Nephron progenitor cell (in vitro differentiated cells): Measurements from ENCODE around the gene RPL38.
"Not testable (repeated sequence)": the region's sequence is repeated elsewhere in the genome, so short reads cannot be mapped to it uniquely, and the experiment has no call there.

ENCODE experiments used
- DNase-seq: peaks from one replicate; pipeline ENCODE4 v3.0.0; 2021
- H3K27ac Mint-ChIP-seq: 2 replicates; pipeline ENCODE4 v1.8.0; 2021; ENCODE audit warnings: mild to moderate bottlenecking, moderate library complexity, mixed read lengths
- H3K27me3 Mint-ChIP-seq: 2 replicates; pipeline ENCODE4 v1.8.0; 2021; ENCODE audit warnings: mild to moderate bottlenecking, low read depth, mixed read lengths; ENCODE audit not compliant: poor library complexity
- H3K36me3 Mint-ChIP-seq: 2 replicates; pipeline ENCODE4 v1.8.0; 2021; ENCODE audit warnings: low read depth, mixed read lengths
- H3K4me1 Mint-ChIP-seq: 2 replicates; pipeline ENCODE4 v1.8.0; 2021; ENCODE audit warnings: mixed read lengths
- H3K4me3 Mint-ChIP-seq: 2 replicates; pipeline ENCODE4 v1.8.0; 2021; ENCODE audit warnings: mild to moderate bottlenecking, moderate library complexity, mixed read lengths
- H3K9me3 Mint-ChIP-seq: 2 replicates; pipeline ENCODE4 v1.8.0; 2021; ENCODE audit warnings: mild to moderate bottlenecking, moderate library complexity, mixed read lengths
- CTCF ChIP-seq: fragments of 200-600 bp; sonication (generic); IDR thresholded peaks from 2 replicates; pipeline ENCODE4 v1.5.0; 2021; ENCODE audit warnings: antibody characterized with exemption

The RPL38 gene

DNA sequence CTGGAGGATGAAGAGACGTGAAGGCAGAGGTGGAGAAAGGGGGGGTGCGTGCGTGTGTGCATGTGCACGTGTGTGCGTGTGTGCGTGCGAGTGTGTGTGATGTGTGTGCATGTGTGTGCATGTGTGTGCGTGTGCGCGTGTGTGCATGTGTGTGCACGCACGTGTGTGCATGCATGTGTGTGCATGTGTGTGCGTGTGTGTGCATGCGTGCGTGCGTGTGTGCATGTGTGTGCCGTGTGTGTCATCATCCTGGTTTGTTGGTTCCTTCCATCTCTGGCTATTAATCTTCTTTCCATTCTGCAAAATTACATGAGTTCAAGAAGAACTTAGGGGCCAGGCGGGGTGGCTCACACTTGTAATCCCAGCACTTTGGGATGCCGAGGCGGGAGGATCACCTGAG is 17.0 kb upstream of the RPL38 start:
- peaks cover 20% of the 10 kb centered on the region for H3K27me3 Mint-ChIP-seq
- no peaks in the 10 kb centered on the region for H3K9me3 Mint-ChIP-seq
- DNase-seq, result no peak
- no peak overlapping the region for H3K4me3 Mint-ChIP-seq
- H3K4me1 Mint-ChIP-seq, result peaks cover 57% of the 10 kb centered on the region
- TF ChIP-seq CTCF, result no peak
- no peak overlapping the region for H3K27ac Mint-ChIP-seq
- H3K36me3 Mint-ChIP-seq, result no peaks in the 10 kb centered on the region

- H3K36me3 Mint-ChIP-seq, result no peaks in the 10 kb centered on the region
- H3K27me3 Mint-ChIP-seq, result peaks cover 11% of the 10 kb centered on the region
- TF ChIP-seq CTCF, result no peak
- H3K9me3 Mint-ChIP-seq, result no peaks in the 10 kb centered on the region
- no peak overlapping the region for H3K4me3 Mint-ChIP-seq
- peak overlapping the region; percentile 60 for H3K27ac Mint-ChIP-seq
- peaks cover 44% of the 10 kb centered on the region for H3K4me1 Mint-ChIP-seq
- no peak for DNase-seq
Measured at GRCh38 chr17:74187761-74188160, 15.7 kb upstream of the RPL38 start.

DNA sequence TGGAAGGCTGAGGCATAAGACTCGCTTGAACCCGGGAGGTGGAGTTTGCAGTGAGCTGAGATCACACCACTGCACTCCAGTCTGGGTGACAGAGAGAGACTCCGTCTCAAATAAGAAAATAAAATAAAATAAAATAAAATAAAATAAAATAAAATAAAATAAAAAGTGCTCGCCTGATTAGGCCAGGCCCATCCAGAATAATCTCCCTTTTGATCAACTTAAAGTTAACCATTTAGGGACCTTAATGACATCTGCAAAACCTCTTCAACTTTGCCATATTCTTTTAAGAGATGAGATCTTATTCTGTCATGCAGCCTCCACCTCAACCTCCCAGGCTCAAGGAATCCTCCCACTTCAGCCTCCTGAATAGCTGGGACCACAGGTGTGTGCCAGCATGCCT is 14.8 kb upstream of the RPL38 start:
- H3K9me3 Mint-ChIP-seq, H3K4me3 Mint-ChIP-seq, H3K36me3 Mint-ChIP-seq, DNase-seq, H3K27ac Mint-ChIP-seq: not testable (repeated sequence)
- H3K4me1 Mint-ChIP-seq, result peaks cover 41% of the 10 kb centered on the region
- H3K27me3 Mint-ChIP-seq, result peaks cover 11% of the 10 kb centered on the region

GRCh38 chr17:74190154-74190553 is 13.3 kb upstream of the RPL38 start:
- peaks cover 47% of the 10 kb centered on the region for H3K4me1 Mint-ChIP-seq
- H3K36me3 Mint-ChIP-seq, result no peaks in the 10 kb centered on the region
- peaks cover 22% of the 10 kb centered on the region for H3K27me3 Mint-ChIP-seq
- H3K4me3 Mint-ChIP-seq, result no peak overlapping the region
- no peak for TF ChIP-seq CTCF
- H3K27ac Mint-ChIP-seq, result no peak overlapping the region
- H3K9me3 Mint-ChIP-seq, result no peaks in the 10 kb centered on the region
- no peak for DNase-seq

DNA sequence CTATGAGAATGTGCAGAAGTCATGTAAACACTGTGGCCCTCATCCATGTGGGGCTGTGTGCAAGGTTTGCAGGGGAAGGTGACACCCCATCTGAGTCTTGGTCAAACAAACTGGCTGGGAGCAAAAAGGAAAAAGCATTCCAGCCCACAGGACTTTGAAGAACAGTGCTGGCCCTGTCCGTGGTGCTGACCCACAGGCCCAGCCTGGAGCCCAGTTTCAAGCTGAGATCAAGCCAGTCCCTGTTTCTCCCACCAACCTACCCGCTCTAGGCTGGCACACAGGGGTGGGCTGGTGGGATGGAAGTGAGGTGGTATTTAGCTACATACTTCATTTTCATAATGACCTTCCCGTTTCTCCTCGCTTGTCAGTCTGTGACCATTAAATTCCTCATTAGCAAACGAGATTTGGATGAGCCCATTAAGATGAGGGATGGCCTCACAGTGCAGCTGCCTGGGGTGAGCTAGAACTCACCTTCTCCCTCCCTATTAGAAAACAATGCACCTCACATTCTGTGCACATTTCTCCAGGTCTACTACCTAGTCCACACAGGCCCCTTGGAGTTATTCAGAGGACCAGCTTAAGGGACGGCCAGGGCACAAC is 12.6 kb upstream of the RPL38 start:
- Mint-ChIP-seq H3K4me1 (peaks cover 47% of the 10 kb centered on the region), H3K9me3 (no peaks in the 10 kb centered on the region), H3K27me3 (peaks cover 29% of the 10 kb centered on the region), H3K36me3 (no peaks in the 10 kb centered on the region), H3K4me3 (no peak overlapping the region), H3K27ac (no peak overlapping the region)
- DNase-seq, result peak; percentile 76
- no peak for TF ChIP-seq CTCF

DNA sequence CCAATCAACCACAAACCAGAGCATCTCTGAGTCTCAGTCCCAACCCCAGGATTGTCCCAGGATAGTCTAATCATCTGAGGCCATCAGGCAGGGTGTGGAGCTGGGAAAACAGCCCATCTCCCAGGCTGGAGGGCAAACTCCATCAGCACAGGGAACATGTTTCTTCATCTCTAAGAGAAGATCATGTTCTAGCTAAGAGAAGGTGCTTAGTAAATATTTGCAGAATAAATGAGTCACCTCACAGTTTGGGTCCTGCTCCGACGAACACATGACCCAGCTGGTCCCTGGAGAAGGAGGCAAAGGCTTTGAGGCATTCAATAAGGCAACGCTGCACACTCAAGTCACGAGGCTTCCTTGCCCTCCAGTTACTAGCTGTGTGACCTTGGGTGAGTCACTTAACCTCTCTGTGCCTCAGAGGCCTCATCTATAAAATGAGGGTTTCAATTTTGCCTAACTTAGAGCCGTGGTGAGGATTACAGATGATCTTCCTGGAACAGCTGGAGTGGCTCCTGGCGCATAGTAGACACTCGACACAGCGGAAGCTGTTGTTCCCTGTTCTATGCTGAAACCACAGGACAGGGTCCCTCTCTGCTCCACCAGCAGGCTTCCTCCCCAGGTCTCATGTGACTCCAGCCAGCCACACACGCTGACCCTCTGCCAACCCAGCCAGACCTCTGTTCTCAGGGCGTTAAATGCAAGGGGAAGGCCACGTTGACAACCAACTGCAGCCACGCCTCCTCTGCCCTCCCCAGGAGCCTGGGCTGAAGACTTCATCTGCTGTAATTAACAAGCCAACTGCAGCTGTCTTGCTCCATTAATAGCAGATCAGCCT is 10.3 kb upstream of the RPL38 start:
- H3K4me3 Mint-ChIP-seq, result no peak overlapping the region
- H3K9me3 Mint-ChIP-seq, result no peaks in the 10 kb centered on the region
- DNase-seq, result no peak
- peaks cover 36% of the 10 kb centered on the region for H3K27me3 Mint-ChIP-seq
- no peak overlapping the region for H3K27ac Mint-ChIP-seq
- H3K4me1 Mint-ChIP-seq, result peaks cover 39% of the 10 kb centered on the region
- no peak for TF ChIP-seq CTCF
- no peaks in the 10 kb centered on the region for H3K36me3 Mint-ChIP-seq
